Measurements from ENCODE around the gene NCL.

Gene NCL

GRCh38 chr2:231494669-231495068 lies 30.4 kb upstream of the NCL start:
- no peak for TF ChIP-seq CTCF (IDR thresholded peaks at IDR 0.05; ENCODE audit: extremely low read depth, insufficient read depth, missing control alignments)
- no peak for DNase-seq (ENCODE audit: low spot score)
- in situ Hi-C loops (cut with MboI; ENCODE audit: low pct_unique_long_range_greater_than_20kb, low sequenced_read_pairs, unreplicated experiment) = no loop called here

- TF ChIP-seq CTCF (IDR thresholded peaks at IDR 0.05; ENCODE audit: extremely low read depth, insufficient read depth, missing control alignments) = no peak
- DNase-seq (ENCODE audit: low spot score) = no peak
- in situ Hi-C loops (cut with MboI; ENCODE audit: low pct_unique_long_range_greater_than_20kb, low sequenced_read_pairs, unreplicated experiment) = no loop called here
These were observed 26.5 kb upstream of the NCL start for GRCh38 chr2:231490801-231491200.

- in situ Hi-C loops (cut with MboI; ENCODE audit: low pct_unique_long_range_greater_than_20kb, low sequenced_read_pairs, unreplicated experiment) = no loop called here
- DNase-seq (ENCODE audit: low spot score) = no peak
These were observed 25.7 kb upstream of the NCL start for GRCh38 chr2:231489990-231490389.

GRCh38 chr2:231488331-231488730 lies 24.0 kb upstream of the NCL start:
- in situ Hi-C loops (cut with MboI; ENCODE audit: low pct_unique_long_range_greater_than_20kb, low sequenced_read_pairs, unreplicated experiment) = no loop called here
- no peak for DNase-seq (ENCODE audit: low spot score)
- no peak for TF ChIP-seq CTCF (IDR thresholded peaks at IDR 0.05; ENCODE audit: extremely low read depth, insufficient read depth, missing control alignments)

More at GRCh38 chr2:231489990-231490389, 25.7 kb upstream of the NCL start:
- TF ChIP-seq CTCF (IDR thresholded peaks at IDR 0.05; ENCODE audit: extremely low read depth, insufficient read depth, missing control alignments) = peak; percentile 26

- no peak for DNase-seq (ENCODE audit: low spot score)
These were observed 22.7 kb upstream of the NCL start for GRCh38 chr2:231486851-231487596.

More at GRCh38 chr2:231486851-231487596, 22.7 kb upstream of the NCL start:
- TF ChIP-seq CTCF (IDR thresholded peaks at IDR 0.05; ENCODE audit: extremely low read depth, insufficient read depth, missing control alignments) = no peak
- in situ Hi-C loops (cut with MboI; ENCODE audit: low pct_unique_long_range_greater_than_20kb, low sequenced_read_pairs, unreplicated experiment) = no loop called here
